ENCODE measurements around the gene ARHGAP26.

The ARHGAP26 gene

GRCh38 chr5:142789206-142789605 lies 19.0 kb downstream of the ARHGAP26 start:
- ChIA-PET CTCF (no interaction called here), POLR2A (ENCODE audit: low non-redundant PET) (no interaction called here)
- H3K27ac ChIP-seq: no peak overlapping the region
- TF ChIP-seq CTCF (conservative IDR thresholded peaks at IDR 0.05; ENCODE audit: low read depth): no peak
- no peak for DNase-seq (ENCODE audit: low spot score)

GRCh38 chr5:142792012-142792864 lies 22.1 kb downstream of the ARHGAP26 start:
- TF ChIP-seq CTCF (conservative IDR thresholded peaks at IDR 0.05; ENCODE audit: low read depth): no peak
- DNase-seq (ENCODE audit: low spot score): no peak
- ChIA-PET CTCF (interaction anchor here (0.9 kb wide), 1 partner anchor 17 kb away, joined by 3 read pairs; no protein-coding TSS in a partner anchor), POLR2A (ENCODE audit: low non-redundant PET) (no interaction called here)
- no peak overlapping the region for H3K27ac ChIP-seq

- ChIA-PET CTCF (interaction anchor here (0.9 kb wide), 1 partner anchor 16 kb away, joined by 3 read pairs; no protein-coding TSS in a partner anchor), POLR2A (ENCODE audit: low non-redundant PET) (no interaction called here)
- TF ChIP-seq CTCF (conservative IDR thresholded peaks at IDR 0.05; ENCODE audit: low read depth): no peak
- no peak for DNase-seq (ENCODE audit: low spot score)
- H3K27ac ChIP-seq: no peak overlapping the region
These were observed 22.7 kb downstream of the ARHGAP26 start for GRCh38 chr5:142792865-142793232.

GRCh38 chr5:142794537-142794936 lies 24.4 kb downstream of the ARHGAP26 start:
- no peak for TF ChIP-seq CTCF (conservative IDR thresholded peaks at IDR 0.05; ENCODE audit: low read depth)
- ChIA-PET CTCF (no interaction called here), POLR2A (ENCODE audit: low non-redundant PET) (no interaction called here)
- no peak overlapping the region for H3K27ac ChIP-seq
- DNase-seq (ENCODE audit: low spot score): no peak

GRCh38 chr5:142795251-142795650 lies 25.1 kb downstream of the ARHGAP26 start:
- ChIA-PET CTCF (no interaction called here), POLR2A (ENCODE audit: low non-redundant PET) (no interaction called here)
- no peak for DNase-seq (ENCODE audit: low spot score)
- no peak overlapping the region for H3K27ac ChIP-seq
- TF ChIP-seq CTCF (conservative IDR thresholded peaks at IDR 0.05; ENCODE audit: low read depth): no peak

GRCh38 chr5:142796492-142797109 lies 26.4 kb downstream of the ARHGAP26 start:
- POLR2A ChIA-PET (ENCODE audit: low non-redundant PET): no interaction called here
- TF ChIP-seq CTCF (conservative IDR thresholded peaks at IDR 0.05; ENCODE audit: low read depth): no peak
- H3K27ac ChIP-seq: no peak overlapping the region
- DNase-seq (ENCODE audit: low spot score): no peak
- CTCF ChIA-PET: interaction anchor here (0.9 kb wide), 1 partner anchor 25 kb away, joined by 3 read pairs; no protein-coding TSS in a partner anchor
